CD4-positive, alpha-beta T cell treated with Interferon alpha-2 for 1 hour (primary cell): ENCODE data around the gene BLOC1S4.
"Not testable (repeated sequence)": the region's sequence is repeated elsewhere in the genome, so short reads cannot be mapped to it uniquely, and the experiment has no call there.

ENCODE experiments used
- DNase-seq, 2 donors: peaks; one replicate each; pipeline ENCODE4 v3.0.0-alpha.2; 2020 to 2022

Gene BLOC1S4, protein sequence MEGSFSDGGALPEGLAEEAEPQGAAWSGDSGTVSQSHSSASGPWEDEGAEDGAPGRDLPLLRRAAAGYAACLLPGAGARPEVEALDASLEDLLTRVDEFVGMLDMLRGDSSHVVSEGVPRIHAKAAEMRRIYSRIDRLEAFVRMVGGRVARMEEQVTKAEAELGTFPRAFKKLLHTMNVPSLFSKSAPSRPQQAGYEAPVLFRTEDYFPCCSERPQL

DNA sequence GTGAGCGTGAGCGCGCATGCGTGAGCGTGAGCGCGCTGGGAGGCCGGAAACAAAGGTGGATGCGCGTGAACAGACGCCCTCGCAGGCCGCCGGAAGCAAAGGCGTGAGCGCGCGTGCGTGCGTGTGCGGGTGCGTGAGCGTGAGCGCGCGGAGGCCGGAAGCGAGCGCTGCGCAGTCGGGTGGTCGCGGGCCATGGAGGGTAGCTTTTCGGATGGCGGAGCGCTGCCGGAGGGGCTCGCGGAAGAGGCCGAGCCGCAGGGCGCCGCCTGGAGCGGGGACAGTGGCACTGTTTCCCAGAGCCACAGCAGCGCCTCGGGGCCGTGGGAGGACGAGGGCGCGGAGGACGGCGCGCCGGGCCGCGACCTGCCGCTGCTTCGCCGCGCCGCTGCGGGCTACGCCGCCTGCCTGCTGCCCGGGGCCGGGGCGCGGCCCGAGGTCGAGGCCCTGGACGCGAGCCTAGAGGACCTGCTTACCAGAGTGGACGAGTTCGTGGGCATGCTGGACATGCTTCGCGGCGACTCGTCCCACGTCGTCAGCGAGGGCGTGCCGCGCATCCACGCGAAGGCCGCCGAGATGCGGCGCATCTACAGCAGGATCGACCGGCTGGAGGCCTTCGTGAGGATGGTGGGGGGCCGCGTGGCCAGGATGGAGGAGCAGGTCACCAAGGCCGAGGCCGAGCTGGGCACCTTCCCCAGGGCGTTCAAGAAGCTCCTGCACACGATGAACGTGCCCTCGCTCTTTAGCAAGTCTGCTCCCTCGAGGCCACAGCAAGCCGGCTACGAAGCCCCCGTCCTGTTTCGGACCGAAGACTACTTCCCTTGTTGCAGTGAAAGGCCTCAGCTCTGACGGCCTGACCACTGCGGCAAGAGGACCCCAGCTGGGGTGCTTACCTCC, at the start of gene BLOC1S4:
TSS of gene BLOC1S4 (plus strand) at position 157 of the 894 bp plus-strand sequence. CDS start at position 193, 36 bp downstream.
- peak; percentile 91 to 94 for DNase-seq

DNA sequence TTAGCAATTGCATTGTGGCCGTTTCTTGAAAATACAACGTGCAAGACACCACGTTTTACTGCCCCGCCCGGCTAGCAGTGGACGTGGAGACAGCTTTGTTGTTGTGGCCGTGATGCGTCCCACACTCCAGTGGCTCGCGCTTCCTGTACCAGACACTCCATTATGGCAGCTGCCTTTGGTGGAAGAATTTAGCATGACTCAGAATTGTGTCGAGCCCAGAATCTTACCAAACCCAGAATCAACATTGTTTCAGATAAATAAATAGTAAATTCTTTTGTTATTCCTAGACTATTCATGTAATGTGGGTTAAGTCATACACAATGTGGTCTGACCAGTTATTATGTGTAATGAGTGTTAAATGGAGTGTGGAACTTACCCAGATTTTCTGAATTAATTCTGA, 47.6 kb upstream of the BLOC1S4 start:
- DNase-seq, result no peak

DNA sequence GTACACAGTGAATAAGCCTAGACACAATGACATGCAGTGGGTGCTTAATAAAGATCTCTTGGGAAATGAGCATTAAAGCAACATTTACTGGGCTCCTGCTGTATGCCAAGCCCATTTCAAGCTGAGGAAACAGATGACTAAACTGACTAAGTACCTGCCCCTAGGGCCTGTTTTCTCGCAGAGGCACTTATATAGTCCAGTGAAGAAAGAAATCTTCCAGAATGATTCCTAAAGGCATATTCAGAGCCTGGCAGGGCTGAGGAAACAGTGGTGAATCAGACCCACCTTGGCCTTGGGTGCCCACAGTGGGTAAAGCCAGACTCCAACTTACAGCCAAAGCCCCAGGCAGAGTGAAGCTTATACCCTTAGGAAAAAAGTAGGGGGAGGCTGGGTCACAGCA, 44.3 kb upstream of the BLOC1S4 start:
- DNase-seq, result no peak

DNA sequence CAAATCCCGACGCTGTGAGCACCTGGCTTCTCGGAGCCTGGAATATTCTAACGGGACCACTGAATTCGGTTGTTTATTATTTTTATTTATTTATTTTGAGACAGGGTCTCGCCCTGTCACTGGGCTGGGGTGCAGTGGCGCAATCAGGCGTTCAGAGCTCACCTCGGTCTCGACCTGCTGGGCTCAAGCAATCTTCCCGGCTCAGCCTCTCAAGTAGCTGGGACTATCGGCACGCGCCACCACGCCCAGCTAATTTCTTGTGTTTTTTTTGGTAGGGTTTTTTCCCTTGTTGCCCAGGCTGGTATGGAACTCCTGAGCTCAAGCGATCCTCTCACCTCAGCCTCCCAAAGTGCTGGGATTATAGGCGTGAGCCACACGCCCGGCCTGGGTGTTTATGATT, 43.8 kb upstream of the BLOC1S4 start:
- no peak for DNase-seq

DNA sequence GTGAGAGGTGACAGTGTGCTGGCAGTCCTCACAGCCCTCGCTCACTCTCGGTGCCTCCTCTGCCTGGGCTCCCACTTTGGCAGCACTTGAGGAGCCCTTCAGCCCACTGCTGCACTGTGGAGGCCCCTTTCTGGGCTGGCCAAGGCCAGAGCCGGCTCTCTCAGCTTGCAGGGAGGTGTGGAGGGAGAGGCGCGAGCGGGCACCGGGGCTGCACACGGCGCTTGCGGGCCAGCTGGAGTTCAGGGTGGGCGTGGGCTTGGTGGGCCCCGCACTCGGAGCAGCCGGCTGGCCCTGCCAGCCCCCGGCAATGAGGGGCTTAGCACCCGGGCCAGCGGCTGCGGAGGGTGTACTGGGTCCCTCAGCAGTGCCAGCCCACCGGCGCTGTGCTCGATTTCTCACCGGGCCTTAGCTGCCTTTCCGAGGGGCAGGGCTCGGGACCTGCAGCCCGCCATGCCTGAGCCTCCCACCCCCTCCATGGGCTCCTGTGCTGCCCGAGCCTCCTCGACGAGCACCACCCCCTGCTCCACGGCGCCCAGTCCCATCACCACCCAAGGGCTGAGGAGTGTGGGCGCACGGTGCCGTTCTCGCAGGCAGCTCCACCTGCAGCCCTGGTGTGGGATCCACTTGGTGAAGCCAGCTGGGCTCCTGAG, 43.3 kb upstream of the BLOC1S4 start:
- not testable (repeated sequence) for DNase-seq

DNA sequence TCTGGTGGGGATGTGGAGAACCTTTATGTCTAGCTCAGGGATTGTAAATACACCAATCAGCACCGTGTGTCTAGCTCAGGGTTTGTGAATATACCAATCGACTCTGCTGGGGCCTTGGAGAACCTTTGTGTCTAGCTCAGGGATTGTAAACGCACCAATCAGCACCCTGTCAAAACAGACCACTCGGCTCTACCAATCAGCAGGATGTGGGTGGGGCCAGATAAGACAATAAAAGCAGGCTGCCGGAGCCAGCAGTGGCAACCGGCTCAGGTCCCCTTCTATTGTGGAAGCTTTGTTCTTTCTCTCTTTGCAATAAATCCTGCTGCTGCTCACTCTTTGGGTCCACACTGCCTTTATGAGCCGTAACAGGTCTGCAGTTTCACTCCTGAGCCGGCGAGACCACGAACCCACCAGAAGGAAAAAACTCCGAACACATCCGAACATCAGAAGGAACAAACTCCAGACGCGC, 42.7 kb upstream of the BLOC1S4 start:
- peak; percentile 69 to 75 for DNase-seq

DNA sequence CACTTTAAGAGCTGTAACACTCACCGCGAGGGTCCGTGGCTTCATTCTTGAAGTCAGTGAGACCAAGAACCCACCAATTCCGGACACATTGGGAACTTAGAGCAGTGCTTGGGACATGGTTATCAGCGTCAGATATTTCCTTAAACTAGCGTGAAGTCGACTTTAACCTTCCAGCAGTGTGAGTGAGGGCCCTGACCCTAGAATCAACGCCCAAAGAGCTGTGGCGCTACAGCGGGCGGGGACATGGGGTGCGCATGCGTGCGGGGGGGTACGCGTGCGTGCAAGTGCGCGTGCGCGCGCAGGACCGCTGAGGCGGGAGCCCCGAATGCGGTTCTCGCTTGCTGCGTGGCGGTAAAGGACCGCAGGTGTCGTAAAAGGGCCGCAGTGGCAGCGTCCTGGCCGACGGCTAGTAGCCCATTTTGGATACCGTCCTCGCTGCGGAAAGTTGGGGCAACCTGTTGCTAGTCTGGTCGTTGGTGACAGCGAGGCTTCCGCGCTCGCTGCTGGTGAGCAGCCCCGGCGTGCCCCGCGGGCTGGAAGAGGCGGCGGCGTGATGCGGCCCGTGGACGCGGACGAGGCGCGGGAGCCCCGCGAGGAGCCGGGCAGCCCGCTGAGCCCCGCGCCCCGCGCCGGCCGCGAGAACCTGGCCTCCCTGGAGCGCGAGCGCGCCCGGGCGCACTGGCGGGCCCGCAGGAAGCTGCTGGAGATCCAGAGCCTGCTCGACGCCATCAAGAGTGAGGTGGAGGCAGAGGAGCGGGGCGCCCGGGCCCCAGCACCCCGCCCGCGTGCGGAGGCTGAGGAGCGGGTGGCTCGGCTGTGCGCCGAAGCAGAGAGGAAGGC, 42.1 kb upstream of the BLOC1S4 start:
- DNase-seq, result peak; percentile 96

DNA sequence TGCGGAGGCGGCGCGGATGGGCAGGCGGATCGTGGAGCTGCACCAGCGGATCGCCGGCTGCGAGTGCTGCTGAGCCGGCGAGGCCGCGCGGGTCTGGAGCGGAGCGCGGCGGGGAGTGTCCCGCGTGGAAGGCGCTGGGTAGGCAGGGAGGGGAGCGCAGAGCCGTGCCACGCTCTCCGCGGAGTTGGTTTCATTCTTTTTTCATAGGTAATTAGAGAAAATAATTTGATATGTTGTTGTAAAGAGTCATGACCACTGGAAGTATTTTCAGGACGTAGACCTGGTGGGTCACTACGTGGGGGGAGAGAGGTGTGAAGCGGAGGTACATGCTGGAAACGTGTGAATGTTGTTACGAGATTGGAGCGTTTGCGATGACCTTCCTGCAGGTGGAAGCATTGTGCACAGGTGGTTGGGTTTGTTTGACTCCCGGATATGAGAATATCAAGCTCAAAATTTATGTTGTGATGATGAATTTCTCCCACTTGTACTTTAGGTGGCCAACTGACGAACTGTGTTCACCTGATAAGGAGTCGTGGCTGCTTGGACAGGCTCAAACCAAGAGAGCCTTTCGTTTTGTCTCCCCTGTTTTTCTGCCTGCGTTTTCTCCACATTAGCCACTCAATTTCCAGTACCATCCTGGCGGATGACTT, 41.3 kb upstream of the BLOC1S4 start:
- peak; percentile 71 to 83 for DNase-seq

DNA sequence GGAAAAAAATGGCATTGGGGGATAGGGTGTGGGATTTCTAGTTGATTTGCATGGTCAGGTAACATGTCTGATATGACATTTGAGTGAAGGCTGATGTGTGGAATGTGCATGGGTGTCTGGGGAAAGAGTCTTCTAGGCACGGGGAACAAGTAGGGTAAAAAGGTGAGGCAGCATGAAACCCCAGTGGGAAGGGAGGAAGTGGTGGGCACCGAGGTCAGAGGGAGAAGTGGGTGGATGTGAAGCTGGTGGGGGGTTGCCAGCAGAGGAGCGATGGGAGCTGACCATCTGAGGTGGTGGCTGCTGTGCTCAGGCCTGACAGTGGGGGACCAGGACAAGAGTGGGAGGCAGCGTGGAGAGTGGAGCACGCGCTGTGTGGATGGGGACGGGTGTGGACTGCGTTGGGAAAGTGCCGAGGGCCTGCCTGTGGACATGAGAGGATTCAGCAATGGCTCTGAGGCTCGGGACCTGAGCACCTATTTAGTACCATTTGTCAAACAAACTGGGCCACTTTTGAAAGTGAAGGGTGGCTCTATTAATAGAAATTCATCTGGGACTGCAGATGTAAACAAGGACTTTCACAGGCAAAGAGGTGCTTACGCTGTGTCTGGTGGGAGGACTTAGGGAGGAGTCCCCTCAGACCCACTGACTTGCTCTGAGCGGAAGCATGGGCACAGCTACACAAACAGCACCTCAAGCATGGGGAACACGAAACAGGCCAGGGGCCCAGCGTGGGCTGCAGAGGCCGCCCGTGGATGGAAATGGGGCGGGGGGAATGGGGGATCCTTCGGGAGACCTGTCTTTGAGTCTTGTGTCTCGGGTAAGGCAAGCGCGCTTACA, 39.0 kb upstream of the BLOC1S4 start:
- DNase-seq, result no peak

DNA sequence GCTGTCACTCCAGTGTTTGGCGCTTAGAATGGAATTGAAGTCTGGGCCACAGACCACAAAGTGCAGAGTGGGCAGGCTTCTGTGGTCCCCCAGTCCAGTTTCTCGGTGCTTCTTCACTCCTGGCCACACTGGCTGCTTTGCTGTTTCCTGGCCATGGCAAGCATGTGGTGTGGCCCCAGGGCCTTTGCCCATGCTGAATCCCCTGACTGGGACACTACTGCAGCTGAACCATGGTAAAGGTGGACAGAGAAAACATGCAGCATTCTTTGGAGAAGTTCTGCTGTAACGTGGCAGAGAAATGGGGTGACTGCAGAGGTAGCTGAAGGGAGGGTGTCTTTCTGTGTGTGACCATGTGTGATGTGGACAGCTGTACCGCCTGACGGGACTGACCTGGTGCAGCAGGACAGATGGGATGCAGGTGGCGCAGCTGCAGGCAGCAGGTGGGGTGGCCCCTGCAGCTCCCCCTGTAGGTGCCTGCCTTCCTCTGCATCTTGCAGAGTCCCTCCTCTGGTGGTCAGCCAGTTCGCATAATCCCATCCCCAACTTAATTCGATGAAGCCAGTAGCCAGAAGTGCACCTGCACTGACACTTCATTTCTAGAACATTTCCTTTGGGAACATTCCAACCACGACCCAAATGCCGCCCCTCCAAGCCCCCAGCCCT, 35.5 kb upstream of the BLOC1S4 start:
- DNase-seq, result no peak

DNA sequence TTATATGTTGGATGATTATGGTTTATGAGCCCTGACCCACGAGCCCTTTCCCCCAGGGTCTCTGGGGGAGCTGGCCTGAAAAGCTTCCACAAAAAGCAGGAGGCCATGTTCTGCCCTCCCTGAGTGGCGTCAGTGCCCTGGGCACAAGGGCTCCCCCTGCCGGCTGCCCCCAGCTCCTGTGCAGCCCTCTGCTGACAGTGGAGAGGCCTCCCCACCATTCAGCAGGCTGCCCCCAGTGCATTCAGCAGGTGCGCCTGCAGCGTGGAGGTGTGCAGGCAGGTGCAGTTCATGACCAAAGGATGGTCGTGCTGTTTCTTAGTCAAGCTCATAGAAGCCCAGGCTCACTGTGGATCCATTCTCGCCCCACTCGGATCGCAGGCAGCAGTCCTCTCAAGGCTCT, 34.8 kb upstream of the BLOC1S4 start:
- DNase-seq, result no peak

DNA sequence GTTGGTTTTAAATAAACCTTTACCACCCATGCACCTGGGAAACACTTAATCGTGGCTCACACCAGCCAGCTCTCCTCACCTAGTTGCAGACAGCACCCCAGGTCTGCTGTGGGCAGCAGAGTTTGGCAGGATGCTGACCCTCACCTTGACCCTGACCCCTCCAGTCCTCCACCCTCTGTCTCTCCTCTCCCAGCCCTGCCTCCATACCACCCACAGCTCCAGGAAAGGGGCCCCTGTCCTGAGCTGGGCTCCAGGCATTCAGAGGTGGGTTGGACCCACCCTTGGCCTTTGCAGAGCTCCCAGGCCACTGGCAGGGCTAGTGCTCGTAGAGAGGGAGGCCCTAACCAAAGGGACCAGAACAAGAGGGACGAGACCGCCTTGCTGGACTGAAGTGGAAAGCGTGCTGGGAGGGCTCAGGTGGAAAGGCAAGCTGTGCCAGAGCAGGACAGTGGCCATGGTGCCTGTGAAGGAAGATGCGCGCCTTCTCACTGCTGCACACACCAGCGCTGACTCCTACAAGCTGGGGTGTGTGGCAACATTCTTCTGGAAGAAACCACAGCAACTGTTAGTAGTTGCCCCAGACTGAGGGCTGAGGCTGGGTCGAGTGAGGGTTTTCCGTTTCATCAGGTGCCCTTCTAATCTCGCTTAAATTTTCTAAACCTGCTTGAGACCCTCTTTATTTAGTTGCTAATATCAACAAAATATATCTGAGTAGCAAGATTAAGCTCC, 32.9 kb upstream of the BLOC1S4 start:
- DNase-seq, result no peak

DNA sequence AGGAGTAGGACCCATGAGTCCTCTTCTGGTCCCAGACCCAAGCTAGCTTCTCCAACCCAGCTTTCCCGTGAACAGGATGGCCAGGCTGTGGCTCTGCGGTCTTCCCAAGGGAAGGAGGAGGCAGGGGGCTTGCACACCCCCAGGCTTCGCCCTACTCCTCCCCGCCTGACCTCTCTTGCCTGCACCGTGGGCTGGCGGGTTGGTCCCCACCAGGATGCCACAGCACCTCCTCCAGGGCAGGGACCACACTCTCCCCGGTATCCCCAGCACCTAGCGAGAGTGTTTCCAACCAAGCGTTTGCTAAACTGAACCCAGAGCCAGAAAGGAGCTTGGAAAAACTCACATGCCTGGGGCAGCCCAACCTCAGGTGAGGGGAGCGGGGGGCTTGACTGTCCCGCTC, 31.3 kb upstream of the BLOC1S4 start:
- DNase-seq, result no peak

DNA sequence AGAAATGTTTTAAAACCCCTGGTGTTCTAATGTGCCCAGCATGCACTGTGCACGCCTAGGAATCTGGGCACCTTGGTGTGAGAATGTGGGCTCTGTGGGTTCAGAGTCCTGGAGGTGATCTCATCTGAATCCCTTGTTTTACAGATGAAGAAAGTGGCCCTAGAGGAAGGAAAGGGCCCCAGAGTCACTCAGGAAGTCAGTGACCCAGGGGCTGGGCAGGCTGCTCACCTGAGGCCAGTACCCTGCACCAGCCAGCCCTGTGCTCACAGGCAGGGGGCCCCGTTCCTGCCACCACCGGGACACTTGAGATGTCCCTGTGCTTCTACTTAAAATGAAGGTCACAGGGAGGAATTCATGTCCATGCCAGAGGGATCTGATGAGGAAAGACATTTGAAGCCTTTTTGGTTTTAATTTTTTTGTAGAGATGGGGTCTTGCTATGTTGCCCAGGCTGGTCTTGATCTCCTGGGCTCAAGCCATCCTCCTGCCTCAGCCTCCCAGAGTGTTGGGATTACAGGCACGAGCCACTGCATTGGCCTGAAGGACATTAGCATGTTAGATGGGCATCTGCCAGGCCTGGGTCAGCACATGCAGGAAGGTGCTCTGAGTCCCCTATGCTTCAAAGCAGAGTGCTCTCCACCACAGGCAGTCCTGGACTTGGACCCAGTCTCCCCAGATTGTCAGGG, 29.7 kb upstream of the BLOC1S4 start:
- no peak for DNase-seq

DNA sequence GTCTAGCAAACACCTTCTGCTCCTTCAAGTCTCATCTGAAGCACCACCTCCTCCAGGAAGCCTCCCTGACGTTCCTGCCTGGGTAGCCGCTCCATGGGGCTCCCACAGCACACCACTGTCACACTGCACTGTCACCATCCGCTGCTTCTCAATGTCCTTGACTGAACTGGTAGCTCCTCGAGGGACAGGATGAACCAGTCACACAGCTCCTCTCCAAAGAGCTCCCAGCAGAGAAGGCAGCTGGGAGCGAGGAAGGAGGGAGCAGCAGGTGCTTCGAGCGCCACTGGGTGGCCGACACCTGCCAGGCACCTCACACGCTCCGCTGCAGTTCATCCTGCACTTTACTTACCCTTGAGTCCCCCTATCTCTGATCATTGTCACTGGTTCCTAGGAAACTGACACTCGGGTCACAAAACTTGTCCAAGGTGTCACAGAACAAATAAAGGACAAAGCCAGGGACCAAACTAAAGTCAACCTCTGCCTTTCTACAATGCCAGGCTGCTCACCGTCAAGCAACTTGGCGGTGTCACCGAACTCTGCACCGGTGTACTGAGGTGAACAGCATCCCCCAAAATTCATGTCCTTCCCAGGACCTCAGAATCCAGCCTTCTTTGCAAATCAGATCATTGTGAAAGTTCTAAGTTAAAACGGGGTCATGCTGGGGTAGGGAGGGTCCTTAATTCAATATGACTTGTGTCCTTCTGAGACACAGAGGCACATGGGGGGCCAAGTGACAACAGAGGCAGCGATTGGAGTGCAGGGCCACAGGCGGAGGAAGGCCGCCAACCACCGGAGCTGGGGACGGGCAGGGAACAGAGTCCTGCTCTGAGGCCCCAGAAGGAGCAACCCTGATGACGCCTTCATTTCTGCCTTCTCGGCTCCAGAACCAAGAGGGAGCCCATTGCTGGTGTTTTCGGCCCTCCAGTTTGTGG, 27.8 kb upstream of the BLOC1S4 start:
- DNase-seq, result no peak

DNA sequence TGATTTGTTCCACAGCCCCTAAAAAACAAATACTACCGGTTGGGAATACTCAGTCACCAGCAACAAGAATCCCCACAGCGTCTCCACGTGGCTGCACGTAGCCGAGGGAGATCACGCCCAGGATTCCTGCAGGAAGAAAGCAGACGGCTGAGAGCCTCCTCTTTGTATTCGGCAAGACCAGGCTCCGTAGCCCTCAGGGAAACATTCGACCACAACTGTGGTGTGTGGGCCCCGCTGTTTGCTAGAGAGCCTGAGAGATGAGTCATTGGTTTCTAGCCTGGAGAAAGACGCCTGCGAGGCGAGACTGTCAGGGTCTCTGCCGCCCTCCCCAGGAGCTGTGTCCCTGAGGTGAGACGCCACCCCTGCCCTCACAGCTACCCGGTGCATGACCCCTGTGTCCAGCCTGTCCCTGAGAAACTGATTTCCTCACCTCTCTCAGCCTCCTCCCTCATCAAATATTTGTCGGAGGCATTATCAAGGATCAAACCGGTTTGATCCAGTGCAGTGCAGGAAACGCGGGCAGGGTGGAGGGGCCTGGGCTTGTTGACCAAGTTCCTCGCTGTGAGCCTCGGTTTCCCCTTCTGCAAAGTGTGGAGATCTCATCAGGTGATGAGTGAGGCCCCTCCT, 27.0 kb upstream of the BLOC1S4 start:
- peak; percentile 48 to 68 for DNase-seq

DNA sequence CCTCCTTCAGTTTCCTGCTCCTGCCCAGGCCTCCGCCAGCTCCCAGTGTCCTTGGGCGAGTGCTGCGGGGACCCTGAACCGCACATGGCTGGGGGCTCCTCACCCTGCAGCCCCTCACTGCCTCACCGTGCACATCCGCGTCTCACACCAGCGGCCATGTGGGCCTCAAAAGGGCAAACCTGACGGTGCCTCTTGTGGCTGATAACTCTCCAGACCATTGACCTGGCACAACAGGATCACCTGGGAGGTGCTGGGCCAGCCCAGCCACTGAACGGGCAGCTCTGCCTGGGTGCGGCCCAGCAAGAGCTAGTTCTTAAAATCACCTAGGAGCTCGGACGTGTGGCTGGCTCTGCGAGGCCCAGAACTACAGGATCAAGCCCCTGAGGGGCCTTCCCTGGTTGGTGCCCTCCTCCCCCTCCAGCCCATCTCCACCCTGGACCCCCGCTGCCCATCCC, 26.4 kb upstream of the BLOC1S4 start:
- no peak for DNase-seq

DNA sequence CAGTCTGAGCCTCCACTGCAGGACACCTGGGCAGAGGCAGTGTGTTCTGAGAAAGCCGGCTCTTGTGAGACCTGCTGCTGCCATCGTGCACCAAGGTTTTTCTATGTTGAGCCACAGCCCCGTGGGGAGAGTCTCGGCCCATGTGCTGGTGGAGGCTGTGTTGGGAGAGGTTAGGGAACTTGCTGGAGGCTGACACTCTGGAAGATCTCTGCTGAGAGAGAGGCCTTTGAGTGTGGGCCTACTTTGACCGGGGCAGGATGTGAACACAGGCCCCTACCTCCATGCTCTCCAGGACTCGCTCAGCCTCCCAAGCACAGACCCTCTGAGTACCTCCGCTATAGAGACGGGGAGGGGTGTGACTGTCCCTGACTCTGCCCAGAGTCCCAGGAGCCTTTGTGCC, 23.6 kb upstream of the BLOC1S4 start:
- DNase-seq, result no peak
